Gastroesophageal sphincter (tissue), 3 donors: ENCODE data around the gene F11.

Experiments
- EP300 ChIP-seq: sonication (generic); formaldehyde crosslinking; IDR thresholded peaks from one replicate; pipeline ENCODE4 v1.6.1; 2017; ENCODE audit warnings: antibody characterized with exemption, mild to moderate bottlenecking
- POLR2A ChIP-seq, 2 donors: fragments of 450-650 bp; IDR thresholded peaks; one replicate each; pipeline ENCODE4 v1.6.1; 2017; ENCODE audit warnings: antibody characterized with exemption in 2 of 2, mild to moderate bottlenecking in 2 of 2, moderate library complexity in 1 of 2
- POLR2AphosphoS5 ChIP-seq: sonication (generic); formaldehyde crosslinking; IDR thresholded peaks from one replicate; pipeline ENCODE4 v1.6.1; 2017; ENCODE audit warnings: antibody characterized with exemption
- TF ChIP-seq, protein P1 (sequence below), 4 experiments: fragments of 200-600 bp in 2 of 4; fragments of 450-650 bp in 2 of 4; sonication (generic) in 1 of 4; IDR thresholded peaks; one replicate each; pipeline ENCODE4 v1.5.1; 2017 to 2019; ENCODE audit warnings: antibody characterized with exemption in 4 of 4, mild to moderate bottlenecking in 2 of 4, moderate library complexity in 2 of 4

DNA sequence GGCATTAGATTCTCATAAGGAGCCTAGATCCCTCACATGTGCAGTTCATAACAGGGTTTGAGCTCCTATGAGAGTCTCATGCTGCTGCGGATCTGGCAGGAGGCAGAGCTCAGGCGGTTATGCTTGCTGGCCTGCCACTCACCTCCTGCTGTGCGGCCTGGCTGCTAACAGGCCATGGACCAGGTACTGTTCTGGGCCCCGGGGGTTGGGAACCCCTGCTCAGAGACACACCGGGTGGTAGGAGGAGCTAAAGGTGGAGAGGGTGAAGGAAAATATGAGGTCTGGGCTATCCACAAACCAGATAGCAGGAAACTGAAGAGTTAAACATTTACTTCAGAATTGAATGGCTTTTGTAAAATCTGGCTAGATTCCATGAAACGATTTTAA, 5.9 kb upstream of the F11 start:
- TF ChIP-seq, protein P1, sequence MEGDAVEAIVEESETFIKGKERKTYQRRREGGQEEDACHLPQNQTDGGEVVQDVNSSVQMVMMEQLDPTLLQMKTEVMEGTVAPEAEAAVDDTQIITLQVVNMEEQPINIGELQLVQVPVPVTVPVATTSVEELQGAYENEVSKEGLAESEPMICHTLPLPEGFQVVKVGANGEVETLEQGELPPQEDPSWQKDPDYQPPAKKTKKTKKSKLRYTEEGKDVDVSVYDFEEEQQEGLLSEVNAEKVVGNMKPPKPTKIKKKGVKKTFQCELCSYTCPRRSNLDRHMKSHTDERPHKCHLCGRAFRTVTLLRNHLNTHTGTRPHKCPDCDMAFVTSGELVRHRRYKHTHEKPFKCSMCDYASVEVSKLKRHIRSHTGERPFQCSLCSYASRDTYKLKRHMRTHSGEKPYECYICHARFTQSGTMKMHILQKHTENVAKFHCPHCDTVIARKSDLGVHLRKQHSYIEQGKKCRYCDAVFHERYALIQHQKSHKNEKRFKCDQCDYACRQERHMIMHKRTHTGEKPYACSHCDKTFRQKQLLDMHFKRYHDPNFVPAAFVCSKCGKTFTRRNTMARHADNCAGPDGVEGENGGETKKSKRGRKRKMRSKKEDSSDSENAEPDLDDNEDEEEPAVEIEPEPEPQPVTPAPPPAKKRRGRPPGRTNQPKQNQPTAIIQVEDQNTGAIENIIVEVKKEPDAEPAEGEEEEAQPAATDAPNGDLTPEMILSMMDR (IDR thresholded peaks at IDR 0.05), result no peak
- TF ChIP-seq EP300 (no peak), POLR2A (IDR thresholded peaks at IDR 0.05) (no peak), POLR2AphosphoS5 (no peak)
